Prostate gland (tissue), 2 donors: Measurements from ENCODE around the gene WDR26. TPM values are rescaled to one million over a fixed set of nuclear protein-coding genes. Genes with fewer than 3 reads are reported as not detected.

Experiments
- DNase-seq: peaks from one replicate; pipeline ENCODE4 v3.0.0-alpha.2; 2019; ENCODE audit warnings: low spot score
- H3K27ac ChIP-seq, 2 donors: fragments of 200-600 bp; sonication (generic); 2 replicates each; pipeline ENCODE4 v1.5.1; 2017 to 2019
- H3K27me3 ChIP-seq: fragments of 200-600 bp; sonication (generic); replicated peaks from 2 replicates; pipeline ENCODE4 v1.5.1; 2019; ENCODE audit not compliant: insufficient read depth
- H3K36me3 ChIP-seq, 2 donors: fragments of 200-600 bp; sonication (generic); 1 replicate in 1 of 2; 2 replicates in 1 of 2; pipeline versions ENCODE4 v1.5.1 to v1.8.1; 2017 to 2019
- H3K4me1 ChIP-seq: fragments of 200-600 bp; sonication (generic); replicated peaks from 2 replicates; pipeline ENCODE4 v1.5.1; 2019
- H3K4me3 ChIP-seq, 2 donors: fragments of 200-600 bp; sonication (generic); 2 replicates each; pipeline ENCODE4 v1.5.1; 2017 to 2019
- H3K9me3 ChIP-seq: fragments of 200-600 bp; sonication (generic); 2 replicates; pipeline ENCODE4 v1.5.1; 2017
- CTCF ChIP-seq, 4 experiments: fragments of 200-600 bp in 2 of 4; fragments of 450-650 bp in 2 of 4; sonication (generic) in 2 of 4; IDR thresholded peaks; 1 replicate in 3 of 4; 2 replicates in 1 of 4; pipeline ENCODE4 v1.5.1; 2016 to 2019; ENCODE audit warnings: antibody characterized with exemption in 4 of 4, mild to moderate bottlenecking in 2 of 4, moderate library complexity in 2 of 4
- POLR2A ChIP-seq: fragments of 450-650 bp; IDR thresholded peaks from one replicate; pipeline ENCODE4 v1.6.1; 2016; ENCODE audit warnings: antibody characterized with exemption, mild to moderate bottlenecking
- POLR2AphosphoS5 ChIP-seq: sonication (generic); formaldehyde crosslinking; IDR thresholded peaks from one replicate; pipeline ENCODE4 v1.6.1; 2017; ENCODE audit warnings: antibody characterized with exemption
- WGBS: methylation state at CpG from one replicate; pipeline ENCODE4 v1.1.5; 2018; 5-methylcytosine and 5-hydroxymethylcytosine counted together
- intact Hi-C: fragments of 100-400 bp; cut with DNase I; formaldehyde crosslinking; loops from one replicate; pipeline ENCODE4 v1.14.2; 2022
- total RNA-seq, 2 donors: library from RNA; depleted of rRNA; stranded (reverse); fragments of >200 nt; gene quantifications; one replicate each; pipeline ENCODE4 v1.1.0, GENCODE V29; 2016

The WDR26 gene
- total RNA-seq, 2 donors from 2014 or later = 50.7 to 72.9 TPM

GRCh38 chr1:224387943-224388342 is 46.7 kb downstream of the WDR26 start:
- H3K9me3 ChIP-seq = no peaks in the 10 kb centered on the region
- TF ChIP-seq POLR2AphosphoS5 (no peak), POLR2A (no peak), CTCF (IDR thresholded peaks at IDR 0.05) (no peak)
- no peaks in the 10 kb centered on the region for H3K27me3 ChIP-seq
- H3K27ac ChIP-seq = peak overlapping the region in 1 of 2 donors; percentile 34
- peaks cover 2 to 3% of the 10 kb centered on the region in 2 donors for H3K36me3 ChIP-seq
- no peaks in the 10 kb centered on the region for H3K4me1 ChIP-seq
- no peak overlapping the region for H3K4me3 ChIP-seq
- intact Hi-C loops = no loop called here
- 89% methylated on average over 2 of the region's 2 CpGs for WGBS
- no peak for DNase-seq

DNA sequence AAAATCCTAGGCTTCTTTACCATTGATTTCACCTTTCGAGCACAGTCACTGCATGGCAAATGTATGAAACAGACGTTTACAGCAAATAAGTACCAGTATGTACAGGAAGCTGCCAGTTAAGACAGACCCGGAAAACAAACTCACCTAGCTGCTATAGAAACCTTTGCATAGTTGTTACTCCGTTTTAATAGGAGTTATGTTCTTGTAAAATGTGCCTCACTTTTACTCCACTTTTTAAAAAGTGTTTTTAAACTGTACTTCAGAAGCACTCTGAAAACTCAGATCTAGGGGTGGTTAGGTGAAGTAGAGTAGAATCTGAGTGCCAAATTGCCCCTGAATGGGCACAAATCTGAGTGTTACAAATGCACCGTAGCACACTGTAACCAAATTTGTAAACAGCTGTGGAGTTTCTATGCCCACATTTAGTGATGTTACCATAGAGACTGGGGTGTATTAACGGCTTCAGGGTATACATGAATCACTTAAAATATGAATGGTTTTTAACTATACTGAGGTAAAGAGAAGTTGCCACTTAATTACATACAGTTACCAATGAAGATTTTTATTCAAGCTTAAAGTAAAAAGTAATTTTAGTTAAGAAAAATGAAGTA is 47.2 kb downstream of the WDR26 start:
- Histone ChIP-seq H3K9me3 (no peaks in the 10 kb centered on the region), H3K4me3 (no peak overlapping the region), H3K36me3 (peaks cover 0 to 3% of the 10 kb centered on the region in 2 donors), H3K4me1 (no peaks in the 10 kb centered on the region), H3K27me3 (no peaks in the 10 kb centered on the region), H3K27ac (peak overlapping the region in 1 of 2 donors; percentile 34)
- DNase-seq = no peak
- TF ChIP-seq POLR2A (no peak), POLR2AphosphoS5 (peak; percentile 30), CTCF (IDR thresholded peaks at IDR 0.05) (no peak)
- intact Hi-C loops = no loop called here
- WGBS = 29% methylated on average over 6 of the region's 6 CpGs

- Histone ChIP-seq H3K9me3 (no peaks in the 10 kb centered on the region), H3K27me3 (no peaks in the 10 kb centered on the region), H3K36me3 (no peaks in the 10 kb centered on the region), H3K4me3 (no peak overlapping the region), H3K4me1 (no peaks in the 10 kb centered on the region), H3K27ac (no peak overlapping the region)
- intact Hi-C loops = no loop called here
- no peak for DNase-seq
- no peak for TF ChIP-seq POLR2A
- no peak for TF ChIP-seq CTCF (IDR thresholded peaks at IDR 0.05)
- TF ChIP-seq POLR2AphosphoS5 = no peak
- WGBS = 92% methylated on average over 3 of the region's 3 CpGs
These were observed 51.4 kb downstream of the WDR26 start for GRCh38 chr1:224383218-224383617.

GRCh38 chr1:224381880-224382548 is 52.6 kb downstream of the WDR26 start:
- Histone ChIP-seq H3K27me3 (no peaks in the 10 kb centered on the region), H3K9me3 (no peaks in the 10 kb centered on the region), H3K27ac (no peak overlapping the region), H3K4me1 (no peaks in the 10 kb centered on the region), H3K36me3 (no peaks in the 10 kb centered on the region), H3K4me3 (no peak overlapping the region)
- no peak for TF ChIP-seq POLR2A
- TF ChIP-seq POLR2AphosphoS5 = no peak
- TF ChIP-seq CTCF (IDR thresholded peaks at IDR 0.05) = no peak
- intact Hi-C loops = no loop called here
- WGBS = 84% methylated on average over 4 of the region's 4 CpGs
- no peak for DNase-seq

DNA sequence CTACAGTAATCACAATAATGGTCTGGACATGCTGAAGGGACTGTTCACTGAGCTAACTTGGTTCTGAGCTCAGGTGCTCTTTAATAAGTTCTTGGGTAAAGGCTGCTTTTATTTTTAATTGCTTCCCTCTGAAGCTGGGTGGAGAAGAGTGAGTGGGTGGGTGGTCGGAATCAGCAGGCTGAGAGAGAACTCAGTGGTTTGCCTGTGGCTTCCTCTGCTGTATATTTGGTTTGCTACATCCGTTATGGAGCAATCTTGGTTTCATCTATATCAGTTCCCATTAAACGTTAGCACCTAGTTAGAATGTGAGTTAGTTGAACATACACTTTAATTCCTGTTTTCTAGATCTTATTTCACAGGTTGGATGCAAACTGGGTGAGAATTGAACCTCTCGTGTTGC is 54.6 kb downstream of the WDR26 start:
- no peaks in the 10 kb centered on the region for H3K4me1 ChIP-seq
- H3K9me3 ChIP-seq = no peaks in the 10 kb centered on the region
- DNase-seq = no peak
- no peak for TF ChIP-seq POLR2AphosphoS5
- no peak for TF ChIP-seq CTCF (IDR thresholded peaks at IDR 0.05)
- TF ChIP-seq POLR2A = no peak
- H3K4me3 ChIP-seq = no peak overlapping the region
- peaks cover 0 to 1% of the 10 kb centered on the region in 2 donors for H3K36me3 ChIP-seq
- intact Hi-C loops = no loop called here
- H3K27me3 ChIP-seq = no peaks in the 10 kb centered on the region
- 60% methylated on average over 4 of the region's 4 CpGs for WGBS
- no peak overlapping the region for H3K27ac ChIP-seq
